ENCODE data around the gene MAD1L1. TPM values are rescaled to one million over a fixed set of nuclear protein-coding genes. Genes with fewer than 3 reads are reported as not detected.

MAD1L1 gene
- total and polyA plus RNA-seq, 8 donors: 12.8 to 469 (median 27.3) TPM

DNA sequence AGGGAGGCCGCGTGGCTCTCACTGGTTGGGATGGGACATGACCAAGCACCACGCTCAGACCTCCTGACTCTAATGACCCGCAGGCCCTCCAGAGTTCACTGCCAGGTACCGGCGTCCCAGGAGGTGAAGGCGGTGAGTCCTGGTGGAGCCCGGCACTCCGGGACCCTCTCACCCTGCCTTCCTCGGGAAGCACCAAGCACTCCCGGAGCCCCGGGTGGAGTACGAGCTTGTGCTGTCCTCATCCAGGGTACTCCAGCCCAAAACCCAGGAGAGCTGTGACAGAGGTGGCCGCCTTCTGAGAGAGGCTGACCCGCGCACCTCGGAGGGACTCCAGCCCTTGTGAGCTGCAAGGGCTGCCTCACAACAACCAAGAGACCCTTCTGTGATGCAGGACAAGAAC lies 9.4 kb downstream of the MAD1L1 start:
- Histone ChIP-seq H3K27ac (no peak overlapping the region), H3K4me3 (no peak overlapping the region), H3K9me3 (no peaks in the 10 kb centered on the region), H3K27me3 (no peaks in the 10 kb centered on the region), H3K36me3 (peaks cover 32 to 100% (median 97%) of the 10 kb centered on the region in 4 donors), H3K4me1 (no peaks in the 10 kb centered on the region)
- WGBS, 5 donors: 92 to 96% (median 96%) methylated on average over 10 to 17 of the region's 17 CpGs
- DNase-seq: no peak
- intact Hi-C loops (cut with DNase I; ENCODE audit: low total_unique reads): loop anchor here (10.0 kb wide), 1 partner anchor 119 kb away; no protein-coding TSS in a partner anchor
- no peak for TF ChIP-seq CTCF (IDR thresholded peaks at IDR 0.05)
- TF ChIP-seq EP300 (IDR thresholded peaks at IDR 0.05): no peak
- TF ChIP-seq POLR2A (IDR thresholded peaks at IDR 0.05): no peak
- no peak for TF ChIP-seq POLR2AphosphoS5 (IDR thresholded peaks at IDR 0.05)

- H3K4me1 ChIP-seq: no peaks in the 10 kb centered on the region
- WGBS, 5 donors: 96 to 99% (median 97%) methylated on average over 15 to 22 of the region's 22 CpGs
- peaks cover 39 to 100% (median 97%) of the 10 kb centered on the region in 4 donors for H3K36me3 ChIP-seq
- no peak for DNase-seq
- no peak overlapping the region for H3K4me3 ChIP-seq
- TF ChIP-seq POLR2AphosphoS5 (IDR thresholded peaks at IDR 0.05) (no peak), CTCF (IDR thresholded peaks at IDR 0.05) (no peak), POLR2A (IDR thresholded peaks at IDR 0.05) (no peak), EP300 (IDR thresholded peaks at IDR 0.05) (no peak)
- H3K9me3 ChIP-seq: no peaks in the 10 kb centered on the region
- H3K27ac ChIP-seq: no peak overlapping the region
- no peaks in the 10 kb centered on the region for H3K27me3 ChIP-seq
- intact Hi-C loops (cut with DNase I; ENCODE audit: low total_unique reads): loop anchor here (10.0 kb wide), 1 partner anchor 118 kb away; no protein-coding TSS in a partner anchor
Observed at GRCh38 chr7:2222516-2222915, 10.2 kb downstream of the MAD1L1 start.

GRCh38 chr7:2220954-2221353 lies 11.8 kb downstream of the MAD1L1 start:
- no peaks in the 10 kb centered on the region for H3K27me3 ChIP-seq
- no peak for TF ChIP-seq POLR2AphosphoS5 (IDR thresholded peaks at IDR 0.05)
- no peak for TF ChIP-seq CTCF (IDR thresholded peaks at IDR 0.05)
- no peak for TF ChIP-seq POLR2A (IDR thresholded peaks at IDR 0.05)
- no peak for TF ChIP-seq EP300 (IDR thresholded peaks at IDR 0.05)
- H3K4me1 ChIP-seq: no peaks in the 10 kb centered on the region
- DNase-seq: no peak
- no peak overlapping the region for H3K4me3 ChIP-seq
- intact Hi-C loops (cut with DNase I; ENCODE audit: low total_unique reads): loop anchor here (10.0 kb wide), 1 partner anchor 116 kb away; no protein-coding TSS in a partner anchor
- peaks cover 38 to 100% (median 97%) of the 10 kb centered on the region in 4 donors for H3K36me3 ChIP-seq
- H3K27ac ChIP-seq: no peak overlapping the region
- WGBS, 5 donors: 88 to 96% (median 94%) methylated on average over 16 to 17 of the region's 17 CpGs
- H3K9me3 ChIP-seq: no peaks in the 10 kb centered on the region

- Histone ChIP-seq H3K27ac (no peak overlapping the region), H3K9me3 (no peaks in the 10 kb centered on the region), H3K36me3 (peaks cover 38 to 100% (median 97%) of the 10 kb centered on the region in 4 donors), H3K4me1 (no peaks in the 10 kb centered on the region), H3K27me3 (no peaks in the 10 kb centered on the region), H3K4me3 (no peak overlapping the region)
- intact Hi-C loops (cut with DNase I; ENCODE audit: low total_unique reads): loop anchor here (10.0 kb wide), 1 partner anchor 116 kb away; no protein-coding TSS in a partner anchor
- WGBS, 5 donors: 85 to 90% (median 89%) methylated on average over 14 to 16 of the region's 16 CpGs
- no peak for TF ChIP-seq POLR2AphosphoS5 (IDR thresholded peaks at IDR 0.05)
- no peak for TF ChIP-seq CTCF (IDR thresholded peaks at IDR 0.05)
- no peak for TF ChIP-seq EP300 (IDR thresholded peaks at IDR 0.05)
- TF ChIP-seq POLR2A (IDR thresholded peaks at IDR 0.05): no peak
- DNase-seq: no peak
Observed at GRCh38 chr7:2220506-2220905, 12.2 kb downstream of the MAD1L1 start.
